CD4-positive, alpha-beta T cell (primary cell): ENCODE results near the gene PUS3. TPM values are rescaled to one million over a fixed set of nuclear protein-coding genes. Genes with fewer than 3 reads are reported as not detected.
A peak's percentile ranks its signal among the peaks of the same experiment; 100 is the strongest.

Experiments
- ATAC-seq: fragments of 200-7000 bp; cut with Tn5 transposase; one replicate; pipeline ENCODE4 v1.10.0; 2022; ENCODE audit warnings: mild to moderate bottlenecking; ENCODE audit not compliant: poor library complexity
- CTCF ChIA-PET: fragments of 350-600 bp; sonication (Branson Sonifier 250); formaldehyde crosslinking; loops from one replicate; lab custom pipeline; 2021; ENCODE audit warnings: antibody characterized with exemption, inconsistent platforms; lab: Charles Lee
- POLR2A ChIA-PET: fragments of 350-600 bp; sonication (Branson Sonifier 250); formaldehyde crosslinking; loops from one replicate; lab custom pipeline; 2021; ENCODE audit warnings: antibody characterized with exemption, inconsistent platforms; lab: Charles Lee
- DNase-seq, 14 experiments: peaks; one replicate each; pipeline ENCODE4 v3.0.0-alpha.2; 2013 to 2020; ENCODE audit warnings: mixed read lengths in 2 of 14
- H3K27ac ChIP-seq, 2 donors: one replicate each; pipeline versions ENCODE4 v1.5.1 to v1.7.0; 2013; ENCODE audit warnings: low read length in 2 of 2, low read depth in 1 of 2, mild to moderate bottlenecking in 1 of 2
- H3K27me3 ChIP-seq, 2 experiments: 1 replicate in 1 of 2; 2 replicates in 1 of 2; pipeline versions ENCODE4 v1.6.1 to v1.7.0; 2013; ENCODE audit warnings: low read length in 2 of 2, control low read depth in 1 of 2, mild to moderate bottlenecking in 1 of 2, moderate library complexity in 1 of 2; ENCODE audit not compliant: insufficient read depth in 2 of 2, control insufficient read depth in 1 of 2
- H3K36me3 ChIP-seq: one replicate; pipeline ENCODE4 v1.6.1; 2013; ENCODE audit warnings: low read length, control low read depth; ENCODE audit not compliant: insufficient read depth
- H3K4me1 ChIP-seq: one replicate; pipeline ENCODE4 v1.6.1; 2013; ENCODE audit warnings: low read length, control low read depth; ENCODE audit not compliant: insufficient read depth
- H3K4me3 ChIP-seq: one replicate; pipeline ENCODE4 v1.5.1; 2013; ENCODE audit warnings: mild to moderate bottlenecking, low read length, moderate library complexity
- H3K9me3 ChIP-seq, 2 experiments: 1 replicate in 1 of 2; 2 replicates in 1 of 2; pipeline versions ENCODE4 v1.6.1 to v1.7.0; 2013; ENCODE audit warnings: low read length in 2 of 2, mild to moderate bottlenecking in 2 of 2, control low read depth in 1 of 2, moderate library complexity in 1 of 2; ENCODE audit not compliant: control insufficient read depth in 1 of 2, insufficient read depth in 1 of 2
- H3K27ac Mint-ChIP-seq: one replicate; pipeline ENCODE4 v1.8.0; 2020; ENCODE audit warnings: mixed read lengths
- H3K27me3 Mint-ChIP-seq: one replicate; pipeline ENCODE4 v1.8.0; 2021; ENCODE audit warnings: mixed read lengths
- H3K36me3 Mint-ChIP-seq: one replicate; pipeline ENCODE4 v1.8.0; 2021; ENCODE audit warnings: low read depth, mixed read lengths
- H3K4me1 Mint-ChIP-seq: one replicate; pipeline ENCODE4 v1.8.0; 2021; ENCODE audit warnings: low read depth, mixed read lengths
- H3K4me3 Mint-ChIP-seq: one replicate; pipeline ENCODE4 v1.8.0; 2020; ENCODE audit warnings: mild to moderate bottlenecking, mixed read lengths
- H3K9me3 Mint-ChIP-seq: one replicate; pipeline ENCODE4 v1.8.0; 2020; ENCODE audit warnings: mixed read lengths
- intact Hi-C, 2 experiments: fragments of 100-400 bp; cut with DNase I in 1 of 2; cut with micrococcal nuclease in 1 of 2; formaldehyde crosslinking; loops; one replicate each; pipeline versions ENCODE4 v1.15.1 to v1.9.0; 2023 to 2025; cut with DNase I, micrococcal nuclease
- total RNA-seq, 174 experiments: library from RNA in 2 of 174; stranded (reverse) in 2 of 174; gene quantifications; one replicate each; pipeline ENCODE4 v1.2.3 and lab custom pipeline; 2021 to 2026
- TF ChIP-seq, protein P1 (sequence below): fragments of 200-600 bp; IDR thresholded peaks from one replicate; pipeline ENCODE4 v1.8.0; 2022; ENCODE audit warnings: antibody characterized with exemption, mild to moderate bottlenecking

Gene PUS3
- total RNA-seq, 2 experiments from 2014 or later: 6.0 to 7.3 TPM

DNA sequence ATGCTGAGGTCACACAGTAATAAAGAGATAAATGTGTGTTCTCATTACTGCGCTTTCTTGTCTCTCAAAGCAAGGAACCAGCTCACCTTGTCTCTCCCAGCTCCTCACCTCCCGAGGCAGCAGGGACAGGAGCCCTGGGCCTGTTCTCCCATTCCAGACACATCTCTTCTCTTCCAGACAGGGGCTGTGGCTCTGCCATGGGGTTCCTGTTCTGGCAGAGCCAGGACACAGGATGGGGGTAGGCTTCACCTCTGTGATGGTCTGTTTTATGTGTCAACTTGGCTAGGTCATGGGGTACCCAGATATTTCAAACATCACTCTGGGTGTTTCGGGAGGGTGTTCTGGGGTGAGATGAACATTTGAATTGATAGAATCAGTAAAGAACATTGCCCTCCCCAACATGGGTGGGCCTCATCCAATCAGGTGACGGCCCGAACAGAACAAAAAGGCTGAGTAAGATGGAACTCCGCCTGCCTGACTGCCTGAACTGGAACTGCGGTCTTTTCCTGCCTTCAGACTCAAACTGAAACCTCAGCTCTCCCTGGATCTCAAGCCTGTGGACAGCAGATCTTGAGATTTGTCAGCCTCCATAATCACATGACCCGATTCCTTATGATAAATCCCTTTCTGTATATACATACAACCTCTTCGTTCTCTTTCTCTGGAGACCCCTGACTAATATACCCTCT, 40.8 kb upstream of the PUS3 start:
- Histone ChIP-seq H3K4me3 (no peak overlapping the region), H3K27ac (no peak overlapping the region), H3K27me3 (peaks cover 0 to 3% of the 10 kb centered on the region in 2 experiments), H3K36me3 (no peaks in the 10 kb centered on the region), H3K4me1 (peaks cover 7% of the 10 kb centered on the region), H3K9me3 (no peaks in the 10 kb centered on the region)
- peaks cover 6% of the 10 kb centered on the region for H3K4me1 Mint-ChIP-seq
- TF ChIP-seq, protein P1, sequence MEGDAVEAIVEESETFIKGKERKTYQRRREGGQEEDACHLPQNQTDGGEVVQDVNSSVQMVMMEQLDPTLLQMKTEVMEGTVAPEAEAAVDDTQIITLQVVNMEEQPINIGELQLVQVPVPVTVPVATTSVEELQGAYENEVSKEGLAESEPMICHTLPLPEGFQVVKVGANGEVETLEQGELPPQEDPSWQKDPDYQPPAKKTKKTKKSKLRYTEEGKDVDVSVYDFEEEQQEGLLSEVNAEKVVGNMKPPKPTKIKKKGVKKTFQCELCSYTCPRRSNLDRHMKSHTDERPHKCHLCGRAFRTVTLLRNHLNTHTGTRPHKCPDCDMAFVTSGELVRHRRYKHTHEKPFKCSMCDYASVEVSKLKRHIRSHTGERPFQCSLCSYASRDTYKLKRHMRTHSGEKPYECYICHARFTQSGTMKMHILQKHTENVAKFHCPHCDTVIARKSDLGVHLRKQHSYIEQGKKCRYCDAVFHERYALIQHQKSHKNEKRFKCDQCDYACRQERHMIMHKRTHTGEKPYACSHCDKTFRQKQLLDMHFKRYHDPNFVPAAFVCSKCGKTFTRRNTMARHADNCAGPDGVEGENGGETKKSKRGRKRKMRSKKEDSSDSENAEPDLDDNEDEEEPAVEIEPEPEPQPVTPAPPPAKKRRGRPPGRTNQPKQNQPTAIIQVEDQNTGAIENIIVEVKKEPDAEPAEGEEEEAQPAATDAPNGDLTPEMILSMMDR: no peak
- DNase-seq (no peak), ATAC-seq (no peak)
- no peak overlapping the region for H3K27ac Mint-ChIP-seq
- H3K4me3 Mint-ChIP-seq: no peak overlapping the region
- intact Hi-C loops: loop anchor here in 1 of 2 experiments (5.0 kb wide), 1 partner anchor 178 kb away; no protein-coding TSS in a partner anchor
- no peaks in the 10 kb centered on the region for H3K9me3 Mint-ChIP-seq
- H3K36me3 Mint-ChIP-seq: no peaks in the 10 kb centered on the region
- ChIA-PET CTCF (no interaction called here), POLR2A (no interaction called here)
- no peaks in the 10 kb centered on the region for H3K27me3 Mint-ChIP-seq

DNA sequence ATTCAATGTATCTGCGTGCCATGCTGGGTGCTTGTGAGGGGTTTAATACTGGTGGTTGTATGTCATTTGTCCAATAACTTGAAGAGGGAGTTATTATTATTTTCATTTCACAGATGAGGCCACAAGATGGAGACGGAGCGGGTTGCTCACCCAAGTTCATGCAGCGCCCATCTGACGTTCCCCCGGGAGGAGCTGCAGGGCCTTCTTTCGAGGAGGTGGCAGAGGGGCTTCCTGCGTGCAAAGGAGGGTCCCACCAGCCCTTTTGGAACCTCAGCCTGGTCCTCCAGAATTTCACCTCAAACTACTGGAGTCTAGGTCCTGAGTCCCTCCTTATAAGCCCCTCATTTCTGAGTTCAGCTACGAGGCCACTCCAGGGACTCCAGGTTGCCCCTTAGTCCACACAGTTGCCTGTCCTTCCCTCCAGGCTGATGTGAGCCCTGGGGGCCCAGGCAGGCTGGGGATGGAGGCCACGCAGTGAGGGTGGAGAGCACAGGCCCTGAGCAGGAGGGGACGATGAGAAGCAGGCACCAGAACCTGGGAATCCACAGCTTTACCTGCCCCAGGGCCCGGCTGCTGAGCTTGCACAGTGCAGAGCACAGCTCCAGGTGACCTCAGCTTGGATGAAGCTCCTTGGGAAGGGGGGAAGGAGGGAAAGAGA, 39.9 kb upstream of the PUS3 start:
- Histone ChIP-seq H3K4me3 (no peak overlapping the region), H3K4me1 (peaks cover 14% of the 10 kb centered on the region), H3K27ac (no peak overlapping the region), H3K36me3 (no peaks in the 10 kb centered on the region), H3K27me3 (peaks cover 0 to 3% of the 10 kb centered on the region in 2 experiments), H3K9me3 (no peaks in the 10 kb centered on the region)
- POLR2A ChIA-PET: no interaction called here
- no peak overlapping the region for H3K27ac Mint-ChIP-seq
- no peak for DNase-seq
- no peak overlapping the region for H3K4me3 Mint-ChIP-seq
- no peaks in the 10 kb centered on the region for H3K9me3 Mint-ChIP-seq
- no peaks in the 10 kb centered on the region for H3K36me3 Mint-ChIP-seq
- TF ChIP-seq, protein P1: no peak
- no peaks in the 10 kb centered on the region for H3K27me3 Mint-ChIP-seq
- H3K4me1 Mint-ChIP-seq: peaks cover 6% of the 10 kb centered on the region
- CTCF ChIA-PET: interaction anchor here (1.0 kb wide), 1 partner anchor 251 kb away, joined by 4 read pairs; no protein-coding TSS in a partner anchor
- ATAC-seq: no peak
- intact Hi-C loops: loop anchor here (1.0 to 5.0 kb wide), 3 partner anchors 179 to 251 kb away; no protein-coding TSS in a partner anchor

DNA sequence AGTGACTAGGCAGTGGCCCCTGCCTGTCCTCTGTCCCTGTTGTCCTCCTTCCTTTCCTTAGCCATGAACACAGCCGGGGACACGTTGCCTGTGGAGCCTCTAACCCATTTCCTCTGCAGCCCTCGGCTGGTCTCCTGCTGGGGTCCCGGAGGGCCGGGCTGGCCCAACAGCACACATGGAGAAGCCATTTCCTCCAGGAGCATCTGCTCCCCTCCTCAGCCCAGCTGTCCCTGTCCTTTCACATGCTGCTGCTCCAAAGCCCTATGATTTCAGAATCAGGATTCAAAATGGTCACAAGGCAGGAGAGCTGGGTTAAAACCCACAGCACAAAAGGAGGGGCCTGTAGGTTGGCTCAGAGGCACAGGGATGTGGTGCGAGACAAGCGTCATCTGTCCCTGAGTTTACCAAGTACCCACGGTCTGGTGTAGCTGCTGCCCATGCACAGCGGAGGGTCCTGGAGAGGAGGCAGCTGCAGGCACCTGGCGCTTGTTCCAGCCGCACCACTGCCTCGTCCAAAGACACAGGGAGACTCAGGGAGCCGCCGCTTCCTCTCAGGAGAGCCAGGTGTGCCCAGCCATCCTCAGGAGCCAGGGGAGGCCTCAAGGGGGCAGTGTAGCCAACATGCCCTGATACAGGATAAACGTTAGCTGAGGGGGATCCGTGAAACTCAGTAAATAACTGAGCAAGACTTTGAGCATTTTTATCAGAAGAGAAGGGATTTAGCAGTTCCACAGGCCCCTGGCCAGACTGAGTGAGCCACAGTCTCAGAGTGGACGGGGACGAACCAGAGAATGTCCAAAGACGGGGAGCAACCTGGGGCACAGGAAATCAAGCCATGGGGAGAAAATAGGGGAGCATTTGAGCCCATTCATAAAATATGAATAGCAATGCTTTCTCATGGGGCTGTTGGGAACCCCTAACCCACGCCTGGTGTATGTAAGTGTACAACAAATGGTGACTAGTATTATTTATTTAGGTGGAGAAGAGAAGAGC, 38.9 kb upstream of the PUS3 start:
- H3K27me3 Mint-ChIP-seq: no peaks in the 10 kb centered on the region
- ATAC-seq (no peak), DNase-seq (peak; percentile 11 to 64 (median 34))
- H3K27me3 ChIP-seq: peaks cover 0 to 3% of the 10 kb centered on the region in 2 experiments
- H3K4me1 Mint-ChIP-seq: peaks cover 6% of the 10 kb centered on the region
- no peak overlapping the region for H3K27ac Mint-ChIP-seq
- ChIA-PET POLR2A (no interaction called here), CTCF (interaction anchor here (1.0 to 2.3 kb wide), 2 partner anchors 16 to 252 kb away, joined by 4 to 6 read pairs; no protein-coding TSS in a partner anchor)
- intact Hi-C loops: loop anchor here (1.0 to 5.0 kb wide), 3 partner anchors 180 to 252 kb away; no protein-coding TSS in a partner anchor
- no peaks in the 10 kb centered on the region for H3K36me3 ChIP-seq
- no peaks in the 10 kb centered on the region for H3K9me3 ChIP-seq
- no peaks in the 10 kb centered on the region for H3K9me3 Mint-ChIP-seq
- no peak overlapping the region for H3K4me3 Mint-ChIP-seq
- H3K4me1 ChIP-seq: peaks cover 14% of the 10 kb centered on the region
- no peak overlapping the region for H3K27ac ChIP-seq
- H3K4me3 ChIP-seq: no peak overlapping the region
- TF ChIP-seq, protein P1: peak; percentile 62
- H3K36me3 Mint-ChIP-seq: no peaks in the 10 kb centered on the region
